EH (cell line): ENCODE results near the gene PDE6G.
A peak's percentile ranks its signal among the peaks of the same experiment; 100 is the strongest.

Experiments used
- DNase-seq: peaks from one replicate; pipeline ENCODE4 v3.0.0-alpha.2; 2015; ENCODE audit warnings: low read depth

PDE6G gene

DNA sequence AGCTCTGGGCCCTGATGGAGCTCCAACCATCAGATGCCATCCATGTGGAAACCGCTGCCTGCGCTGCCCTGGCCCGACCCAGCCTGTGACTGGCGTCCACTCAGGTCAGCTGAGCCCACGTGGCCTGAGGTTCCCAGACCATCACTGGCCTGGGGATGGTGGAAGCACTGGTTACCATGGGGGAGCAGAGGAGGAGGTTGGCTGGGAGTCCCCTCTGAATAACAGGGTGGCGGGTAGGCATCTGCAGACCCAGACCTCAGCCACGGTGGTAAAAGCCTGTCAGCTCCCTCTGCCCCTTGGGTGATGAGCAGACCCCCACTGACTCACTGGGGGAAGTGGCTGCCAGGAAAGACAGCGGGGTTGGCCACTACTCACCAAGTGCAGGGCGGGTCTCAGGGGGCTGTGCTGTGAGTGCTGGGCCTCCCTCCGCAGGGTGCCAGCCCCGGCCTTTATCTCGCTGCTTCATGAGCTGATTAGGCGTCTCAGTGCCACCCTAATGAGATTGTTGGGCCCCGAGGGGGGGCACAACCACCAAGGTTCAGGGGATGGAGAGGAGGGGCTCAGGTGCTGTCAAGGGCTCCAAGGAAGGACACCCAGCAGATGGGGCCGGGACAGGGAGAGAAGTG, at the start of gene PDE6G:
Gene PDE6G (minus strand): TSS at position 425 of the 626 bp plus-strand sequence. CDS start 3,237 bp downstream, outside the sequence.
- DNase-seq: no peak

DNA sequence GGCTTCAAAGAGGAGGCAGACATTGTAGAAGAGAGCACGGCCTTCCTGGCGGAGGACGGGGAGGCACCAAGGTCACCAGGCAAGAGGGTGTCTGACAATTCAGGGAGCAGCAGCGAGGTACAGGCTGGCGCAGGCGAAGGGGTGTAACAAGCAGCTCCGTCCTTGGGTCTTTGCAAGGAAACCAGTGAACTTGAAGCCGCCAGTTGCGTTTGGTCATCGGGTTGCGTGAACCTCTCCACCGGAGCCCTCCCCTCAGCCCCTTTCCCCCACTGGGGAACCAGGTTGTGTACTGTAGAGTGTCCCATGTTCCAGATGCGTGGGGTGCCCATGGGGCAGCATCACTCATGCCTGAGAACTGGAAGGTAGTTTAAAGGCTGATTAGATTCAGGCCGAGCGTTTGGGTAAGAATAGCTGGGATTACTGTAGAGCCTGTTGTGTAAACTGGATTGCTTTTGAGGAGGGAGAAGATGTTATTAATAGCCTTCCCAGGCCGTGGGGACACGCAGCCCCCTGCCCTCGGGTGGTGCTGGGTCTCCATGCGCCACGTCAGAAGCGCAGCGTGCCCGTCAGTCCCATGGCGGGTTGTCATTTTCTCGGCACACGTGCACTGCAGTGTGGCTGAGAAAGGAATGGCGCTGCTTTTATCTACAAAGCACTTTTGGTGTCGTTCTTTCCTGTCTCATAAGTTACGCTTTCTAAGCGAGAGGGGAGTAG, 49.3 kb upstream of the PDE6G start:
- no peak for DNase-seq

DNA sequence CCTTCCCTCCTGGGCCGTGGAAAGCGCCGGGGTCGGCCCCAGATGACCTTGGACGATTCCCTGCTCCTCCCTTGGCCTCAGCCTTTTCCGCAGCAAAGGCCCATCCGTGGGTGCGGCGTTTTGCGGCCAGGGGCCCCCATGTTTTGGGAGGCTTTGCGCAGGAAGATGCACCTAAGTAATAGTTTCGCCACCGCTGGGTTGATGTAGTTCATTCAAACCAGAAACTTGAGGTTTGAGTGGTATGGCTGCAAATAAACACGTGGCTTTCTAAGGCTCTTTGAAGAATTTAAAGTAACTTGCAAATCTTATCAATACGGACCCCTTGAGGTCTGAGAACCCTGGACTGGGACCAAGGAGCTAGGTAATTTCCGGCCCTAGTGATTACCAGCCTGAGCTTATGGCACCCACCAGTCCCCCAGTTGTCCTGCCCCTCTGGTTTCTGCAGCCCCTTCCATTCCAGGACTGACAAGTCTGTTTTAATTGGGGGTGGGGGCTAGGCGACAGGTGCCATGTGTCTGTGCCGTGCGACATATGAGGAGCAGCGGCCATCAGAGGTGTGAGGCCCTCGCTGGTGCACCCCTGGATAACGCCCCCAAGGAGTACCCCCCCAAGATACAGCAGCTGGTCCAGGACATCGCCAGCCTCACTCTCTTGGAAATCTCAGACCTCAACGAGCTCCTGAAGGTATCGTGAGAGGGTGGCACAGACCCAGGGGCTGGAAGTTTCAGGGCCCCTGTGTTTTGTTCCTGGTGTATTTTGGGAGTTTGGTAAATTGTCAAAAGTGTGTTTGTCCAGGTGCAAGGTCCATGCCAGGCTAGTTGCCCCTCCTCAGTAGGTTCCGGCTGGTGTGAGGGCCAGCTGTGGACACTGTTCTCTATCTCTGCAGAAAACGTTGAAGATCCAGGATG, 47.7 kb upstream of the PDE6G start:
- peak; percentile 8 for DNase-seq

DNA sequence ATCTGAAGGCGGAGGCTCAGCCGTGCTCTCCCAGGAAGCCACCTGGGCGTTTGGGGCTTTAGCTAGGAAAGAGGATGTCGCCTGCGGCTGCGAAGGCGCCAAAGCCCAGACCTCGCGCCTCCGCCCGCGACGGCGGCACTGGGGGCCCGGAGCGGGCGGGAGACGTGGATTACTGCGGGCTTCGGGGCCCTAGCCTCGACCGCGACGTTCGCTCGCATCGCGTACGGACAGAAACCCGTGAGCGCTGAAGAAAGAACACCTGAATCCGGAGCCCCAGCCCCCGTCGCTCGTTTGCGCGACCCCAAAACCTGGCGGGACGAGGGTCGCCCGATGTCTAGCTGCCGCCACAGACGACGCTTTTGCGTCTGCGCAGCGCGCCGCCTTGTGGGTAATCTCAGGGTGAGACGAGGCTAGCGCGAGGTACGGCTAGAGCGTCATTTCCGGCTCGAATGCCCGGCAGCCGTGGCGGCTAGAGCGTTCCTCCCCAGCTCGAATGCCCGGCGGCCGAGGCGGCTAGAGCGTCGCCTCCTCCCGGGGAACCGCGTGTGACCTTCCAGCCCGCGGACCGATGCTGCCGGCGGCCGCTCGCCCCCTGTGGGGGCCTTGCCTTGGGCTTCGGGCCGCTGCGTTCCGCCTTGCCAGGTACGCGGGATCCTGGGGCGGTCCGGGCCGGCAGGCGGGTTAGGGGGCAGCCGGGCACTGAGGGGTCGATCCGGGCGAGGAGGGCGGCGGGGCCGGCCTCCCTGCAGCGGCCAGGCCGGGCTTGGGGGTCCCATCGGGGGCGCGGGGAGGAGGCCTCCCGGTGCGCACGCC, 46.8 kb upstream of the PDE6G start, which contains the start of gene MRPL12:
Gene MRPL12 (plus strand): TSS at position 434 of the 813 bp plus-strand sequence. CDS start 135 bp downstream, at position 569.
- DNase-seq: peak; percentile 91

DNA sequence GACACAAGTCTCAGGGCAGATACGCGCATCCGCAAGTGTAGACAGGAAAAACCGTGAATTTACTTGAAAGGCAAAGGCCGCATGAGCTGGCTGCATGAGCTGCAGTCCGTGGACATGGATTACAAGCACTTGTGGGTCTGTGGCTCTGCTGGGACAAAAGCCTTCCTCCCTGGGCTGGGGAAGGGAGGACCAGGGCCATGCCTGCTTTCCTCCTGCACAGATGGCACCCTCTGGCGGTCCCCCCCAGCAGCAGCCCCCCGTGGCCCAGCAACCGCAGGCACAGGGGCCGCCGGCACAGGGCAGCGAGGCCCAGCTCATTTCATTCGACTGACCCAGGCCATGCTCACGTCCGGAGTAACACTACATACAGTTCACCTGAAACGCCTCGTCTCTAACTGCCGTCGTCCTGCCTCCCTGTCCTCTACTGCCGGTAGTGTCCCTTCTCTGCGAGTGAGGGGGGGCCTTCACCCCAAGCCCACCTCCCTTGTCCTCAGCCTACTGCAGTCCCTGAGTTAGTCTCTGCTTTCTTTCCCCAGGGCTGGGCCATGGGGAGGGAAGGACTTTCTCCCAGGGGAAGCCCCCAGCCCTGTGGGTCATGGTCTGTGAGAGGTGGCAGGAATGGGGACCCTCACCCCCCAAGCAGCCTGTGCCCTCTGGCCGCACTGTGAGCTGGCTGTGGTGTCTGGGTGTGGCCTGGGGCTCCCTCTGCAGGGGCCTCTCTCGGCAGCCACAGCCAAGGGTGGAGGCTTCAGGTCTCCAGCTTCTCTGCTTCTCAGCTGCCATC, 45.1 kb upstream of the PDE6G start:
- peak; percentile 21 for DNase-seq

GRCh38 chr17:81700353-81701287, 44.3 kb upstream of the PDE6G start:
- DNase-seq: no peak

DNA sequence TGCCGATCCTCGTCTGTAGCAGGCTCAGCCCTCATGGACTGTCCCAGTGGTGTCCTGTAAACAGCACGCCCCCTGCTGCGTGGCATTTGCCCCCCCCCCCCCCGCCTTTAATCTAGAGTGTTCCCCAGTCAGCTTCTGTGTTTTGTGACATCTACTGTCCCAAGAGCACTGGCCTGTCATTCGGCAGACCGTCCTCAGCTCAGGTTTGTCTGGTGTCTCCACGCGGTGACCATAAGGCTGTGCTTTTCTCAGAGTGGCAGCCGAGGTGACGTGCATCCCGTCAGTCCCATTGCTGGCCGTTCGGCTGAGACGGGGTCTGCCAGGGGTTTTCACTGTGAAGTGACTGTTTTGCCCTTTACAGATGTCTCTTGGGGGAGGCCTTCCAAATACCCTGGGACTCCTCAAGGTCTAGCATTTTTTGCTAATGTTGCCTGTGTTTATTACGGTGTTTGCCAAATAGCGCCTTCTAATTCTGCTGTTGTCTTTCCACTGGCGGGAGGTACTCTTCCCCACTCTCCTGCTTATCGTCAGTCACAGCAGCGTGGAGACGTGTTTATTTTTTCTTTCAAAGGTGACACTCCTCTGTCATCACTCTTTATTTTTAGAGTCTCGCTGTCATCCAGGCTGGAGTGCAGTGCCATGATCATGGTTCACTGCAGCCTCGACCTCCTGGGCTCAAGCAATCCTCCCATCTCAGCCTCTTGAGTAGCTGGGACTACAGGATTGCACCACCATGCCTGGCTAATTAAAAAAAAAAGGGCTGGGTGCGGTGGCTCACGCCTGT, 41.1 kb upstream of the PDE6G start:
- no peak for DNase-seq

DNA sequence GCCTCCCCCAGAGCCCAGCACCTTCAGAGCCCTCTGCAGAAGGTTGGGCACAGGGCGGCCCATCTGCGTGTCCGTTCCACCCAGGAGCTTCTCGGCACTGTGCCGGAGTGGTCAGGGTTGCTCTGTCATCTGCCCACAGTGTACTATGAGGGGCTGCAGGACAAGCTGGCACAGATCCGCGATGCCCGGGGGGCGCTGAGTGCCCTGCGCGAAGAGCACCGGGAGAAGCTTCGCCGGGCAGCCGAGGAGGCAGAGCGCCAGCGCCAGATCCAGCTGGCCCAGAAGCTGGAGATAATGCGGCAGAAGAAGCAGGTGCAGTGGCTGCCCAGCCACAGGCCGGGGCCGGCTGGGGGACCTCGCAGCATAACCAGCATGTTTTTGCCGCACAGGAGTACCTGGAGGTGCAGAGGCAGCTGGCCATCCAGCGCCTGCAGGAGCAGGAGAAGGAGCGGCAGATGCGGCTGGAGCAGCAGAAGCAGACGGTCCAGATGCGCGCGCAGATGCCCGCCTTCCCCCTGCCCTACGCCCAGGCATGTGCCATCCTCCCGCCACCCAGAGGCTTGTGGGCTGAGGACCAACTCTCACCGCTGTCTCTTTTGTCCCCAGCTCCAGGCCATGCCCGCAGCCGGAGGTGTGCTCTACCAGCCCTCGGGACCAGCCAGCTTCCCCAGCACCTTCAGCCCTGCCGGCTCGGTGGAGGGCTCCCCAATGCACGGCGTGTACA, 40.0 kb upstream of the PDE6G start:
- no peak for DNase-seq

- no peak for DNase-seq
These were observed 39.5 kb upstream of the PDE6G start for GRCh38 chr17:81695801-81696200.

DNA sequence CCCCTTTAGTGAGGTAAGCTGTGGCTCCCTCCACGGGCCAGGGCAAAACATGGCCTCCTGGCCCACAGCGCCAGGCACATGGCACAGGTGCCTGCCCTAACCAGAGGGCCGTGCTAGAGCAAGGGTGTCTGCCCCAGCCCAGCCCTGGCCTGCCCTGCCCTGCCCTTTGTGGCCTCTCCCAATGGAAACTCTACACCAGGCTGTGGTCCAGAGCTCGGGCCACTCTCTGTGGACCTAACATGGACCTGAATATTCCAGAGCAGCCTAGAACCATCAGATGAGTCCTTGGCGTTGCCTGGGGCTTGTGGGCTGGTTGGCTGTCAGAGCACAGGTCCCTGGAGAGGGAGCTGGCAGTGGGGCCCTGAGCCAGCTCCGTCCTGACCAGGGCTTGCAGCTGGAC, 38.9 kb upstream of the PDE6G start:
- no peak for DNase-seq

- no peak for DNase-seq
These were observed 38.5 kb upstream of the PDE6G start for GRCh38 chr17:81694810-81695209.

- no peak for DNase-seq
These were observed 37.3 kb upstream of the PDE6G start for GRCh38 chr17:81693509-81694210.

- no peak for DNase-seq
These were observed 35.3 kb upstream of the PDE6G start for GRCh38 chr17:81691608-81692007.

- DNase-seq: no peak
These were observed 34.9 kb upstream of the PDE6G start for GRCh38 chr17:81691196-81691595.

DNA sequence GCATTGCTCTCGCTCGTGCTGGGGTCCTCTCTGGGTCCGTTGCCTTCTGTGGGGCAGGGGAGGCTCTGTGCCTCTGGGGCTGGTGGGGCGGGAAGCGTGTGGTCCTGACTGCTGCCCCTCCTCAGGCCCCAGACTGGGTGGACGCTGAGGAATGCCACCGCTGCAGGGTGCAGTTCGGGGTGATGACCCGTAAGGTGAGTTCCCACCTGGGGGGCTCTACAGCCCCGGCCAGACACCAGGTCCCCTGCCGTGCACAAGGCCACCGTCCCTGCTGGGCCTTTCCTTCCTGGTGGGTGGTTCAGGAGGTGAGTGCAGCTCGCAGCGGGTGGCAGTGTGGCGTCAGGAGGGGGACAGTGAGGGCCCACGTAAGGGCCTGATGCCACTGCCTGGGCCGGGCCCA, 34.2 kb upstream of the PDE6G start:
- DNase-seq: no peak

DNA sequence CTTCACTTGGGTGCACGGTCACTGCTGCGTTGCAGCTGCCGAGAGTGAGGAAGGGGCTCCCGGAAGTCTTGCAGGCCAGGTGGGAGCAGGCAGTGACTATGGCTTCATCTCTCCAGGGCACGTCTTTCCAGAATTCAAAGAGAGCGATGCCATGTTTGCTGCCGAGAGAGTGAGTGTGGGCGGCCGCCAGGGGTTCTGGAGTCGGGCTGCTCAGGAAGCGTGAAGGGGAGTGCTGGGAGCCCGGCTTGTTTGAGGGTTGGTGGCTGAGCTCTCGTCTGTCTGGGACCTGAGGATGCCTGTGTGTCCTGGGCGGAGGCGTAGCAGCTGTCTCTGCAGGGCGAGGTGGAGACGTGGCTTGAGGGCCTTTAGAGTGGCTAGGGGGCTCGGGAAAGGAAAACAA, 33.7 kb upstream of the PDE6G start:
- no peak for DNase-seq

DNA sequence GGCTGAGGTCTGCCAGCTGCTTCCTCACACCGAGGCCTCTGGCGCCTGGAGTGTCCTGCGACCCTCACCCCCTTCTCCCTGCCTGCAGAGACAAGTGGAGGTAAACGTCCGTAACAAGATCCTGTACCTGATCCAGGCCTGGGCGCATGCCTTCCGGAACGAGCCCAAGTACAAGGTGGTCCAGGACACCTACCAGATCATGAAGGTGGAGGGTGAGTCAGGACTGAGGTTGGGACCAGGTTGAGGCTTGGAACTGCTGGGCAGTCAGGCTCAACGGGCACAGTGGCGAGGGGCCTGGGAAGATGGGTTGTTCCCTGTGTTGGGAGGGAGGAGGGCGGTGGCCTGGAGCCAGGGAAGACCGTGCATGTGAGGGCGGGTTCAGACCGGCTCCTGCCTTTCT, 32.3 kb upstream of the PDE6G start:
- no peak for DNase-seq
